SKM-1 (cell line): ENCODE data around the gene OSBPL2.
A peak's percentile ranks its signal among the peaks of the same experiment; 100 is the strongest.

Source experiments
- DNase-seq: peaks from one replicate; lab custom pipeline; 2025; ENCODE audit not compliant: unreplicated experiment; lab: John Stamatoyannopoulos, UW

The OSBPL2 gene

DNA sequence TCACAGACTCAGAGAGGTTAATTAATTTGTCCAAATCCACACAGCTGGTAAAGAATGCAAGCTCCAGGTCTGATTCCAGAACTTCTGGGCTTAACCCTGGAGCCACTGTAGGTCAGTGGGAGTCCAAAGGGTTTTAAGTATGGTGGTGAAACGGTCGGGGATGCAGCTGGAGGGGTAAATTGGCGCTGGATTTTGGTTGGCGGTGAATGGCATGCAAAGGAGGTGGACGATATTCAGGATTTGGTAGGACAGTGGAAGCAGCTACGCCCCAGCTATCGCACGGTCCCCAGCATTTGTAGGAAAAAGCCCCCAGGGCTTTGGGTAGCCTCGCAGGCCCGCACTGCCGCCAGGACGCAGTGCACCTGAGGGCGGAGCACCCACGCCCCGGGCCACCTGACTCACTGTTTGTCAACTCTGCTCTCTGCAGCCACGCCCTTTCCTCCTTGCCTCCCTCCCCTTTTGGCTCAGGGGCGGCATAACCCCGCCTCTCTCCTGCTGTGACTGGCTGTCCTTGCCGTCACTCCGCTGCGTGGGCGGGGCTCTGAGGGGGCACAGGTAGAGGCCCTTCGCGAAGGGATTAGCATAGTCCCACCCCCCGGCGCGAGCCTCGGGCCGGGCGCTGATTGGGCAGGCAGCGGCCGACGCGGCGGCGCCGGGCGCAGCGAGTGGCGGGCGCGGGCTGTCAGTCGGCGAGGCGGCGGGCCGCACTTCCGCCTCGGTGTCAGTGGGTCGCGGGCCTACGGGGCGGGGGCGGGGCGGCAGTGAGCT lies at the start of gene OSBPL2:
TSS of gene OSBPL2 (plus strand) at position 721 of the 768 bp plus-strand sequence. CDS start 17,664 bp downstream, outside the sequence.
- DNase-seq: peak; percentile 89

DNA sequence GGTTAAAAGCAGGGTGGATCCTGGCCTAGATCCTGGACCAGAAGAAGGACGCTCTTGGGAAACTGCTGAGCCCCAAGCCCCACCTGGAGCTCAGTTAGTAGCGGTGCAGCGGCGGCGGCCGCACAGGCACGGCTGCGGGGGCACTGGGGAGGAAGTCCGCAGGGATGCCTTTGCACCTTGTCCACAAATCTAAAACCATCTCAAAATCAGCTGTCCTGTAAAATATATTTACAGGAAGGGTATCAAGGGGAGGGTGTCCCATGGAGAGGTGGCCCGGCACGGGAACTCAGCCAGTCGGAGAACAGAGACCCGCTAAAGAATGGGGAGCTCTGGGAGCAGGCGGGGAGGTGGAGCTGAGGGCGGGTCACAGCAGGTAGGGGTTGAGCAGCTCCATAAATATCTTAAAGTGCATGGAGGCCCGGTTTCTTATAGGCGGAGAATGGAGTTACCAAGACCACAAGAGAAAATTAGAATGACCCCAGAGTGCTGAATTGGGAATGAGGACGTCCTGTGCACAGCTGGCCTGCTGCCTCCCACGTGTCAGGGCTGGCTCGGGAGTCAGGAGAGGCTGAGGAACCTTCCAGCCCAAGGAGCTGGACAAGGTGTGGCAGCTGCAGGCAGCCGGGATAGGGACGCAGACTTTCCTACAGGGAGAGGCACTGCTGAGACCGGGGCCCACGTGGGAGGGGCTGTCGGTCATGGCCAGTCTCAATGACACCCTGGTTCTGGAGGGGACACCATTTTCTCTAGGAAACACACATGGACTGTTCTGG lies 47.5 kb upstream of the OSBPL2 start:
- no peak for DNase-seq

GRCh38 chr20:62191781-62192559 lies 46.4 kb upstream of the OSBPL2 start:
- DNase-seq: no peak

DNA sequence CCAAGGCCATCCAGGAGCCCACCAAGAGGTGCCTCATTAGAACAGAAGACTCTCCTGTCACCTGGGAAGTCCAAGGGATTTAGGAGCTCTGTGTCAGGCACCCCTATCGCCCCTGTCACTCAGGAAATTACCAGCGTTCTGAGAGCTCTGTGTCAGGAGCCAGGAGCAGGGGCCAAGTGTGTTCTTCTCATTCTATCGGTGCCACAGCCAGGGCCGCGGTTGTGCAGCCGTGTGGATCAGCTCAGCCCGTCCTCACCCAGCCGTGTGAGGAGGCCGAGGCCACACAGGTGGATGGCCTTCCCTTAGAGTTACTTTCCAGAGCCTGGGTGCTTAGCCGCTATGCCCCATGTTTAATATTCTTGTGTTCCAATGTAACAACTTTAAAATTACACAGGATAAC lies 45.7 kb upstream of the OSBPL2 start:
- no peak for DNase-seq

- DNase-seq: no peak
These were observed 45.0 kb upstream of the OSBPL2 start for GRCh38 chr20:62193079-62194025.

DNA sequence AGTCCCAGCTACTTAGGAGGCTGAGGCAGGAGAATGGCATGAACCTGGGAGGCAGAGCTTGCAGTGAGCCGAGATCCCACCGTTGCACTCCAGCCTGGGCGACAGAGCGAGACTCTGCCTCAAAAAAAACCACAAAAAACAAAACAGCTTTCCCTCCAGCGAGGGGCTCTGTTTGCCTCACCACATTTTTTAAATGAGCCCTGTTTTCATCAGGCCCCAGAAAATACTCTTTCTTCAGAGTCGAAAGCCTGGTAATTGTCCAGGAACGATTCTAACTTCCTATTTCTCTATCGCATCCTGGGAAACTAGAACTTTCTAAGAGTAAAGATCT lies 43.3 kb upstream of the OSBPL2 start:
- DNase-seq: no peak

DNA sequence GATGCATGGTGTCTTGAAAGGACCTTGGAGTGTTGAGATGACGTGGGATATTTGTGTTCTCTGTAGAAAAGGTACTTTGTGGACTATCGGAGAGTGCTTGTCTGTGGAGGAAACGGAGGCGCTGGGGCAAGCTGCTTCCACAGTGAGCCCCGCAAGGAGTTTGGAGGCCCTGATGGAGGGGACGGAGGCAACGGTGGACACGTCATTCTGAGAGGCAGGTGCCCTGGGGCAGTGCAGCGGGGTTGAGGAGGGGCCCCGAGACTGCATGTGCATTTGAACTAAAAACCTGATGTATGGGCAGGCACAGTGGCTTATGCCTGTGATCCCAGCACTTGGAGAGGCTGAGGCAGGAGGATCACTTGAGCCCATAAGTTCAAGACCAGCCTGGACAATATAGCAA lies 42.6 kb upstream of the OSBPL2 start:
- no peak for DNase-seq

GRCh38 chr20:62196286-62196685 lies 42.0 kb upstream of the OSBPL2 start:
- no peak for DNase-seq

DNA sequence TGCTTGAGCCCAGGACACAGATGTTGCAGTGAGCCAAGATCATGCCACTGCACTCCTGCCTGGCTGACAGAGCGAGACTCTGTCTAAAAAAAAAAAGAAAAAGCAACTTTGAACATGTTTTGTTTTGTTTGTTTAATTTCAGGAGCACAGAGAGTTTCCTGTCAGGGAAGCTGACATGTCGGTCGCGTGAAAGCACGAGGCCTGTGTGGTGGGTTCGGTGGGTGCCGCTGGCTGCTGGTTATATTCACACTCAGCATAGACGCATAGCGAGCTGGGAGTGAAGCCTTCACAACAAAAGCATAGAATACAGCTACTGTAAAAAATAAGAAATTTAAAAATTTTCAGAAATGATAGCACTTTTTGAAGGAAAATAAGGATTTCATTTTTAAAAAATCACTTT lies 41.0 kb upstream of the OSBPL2 start:
- no peak for DNase-seq

GRCh38 chr20:62197801-62198200 lies 40.5 kb upstream of the OSBPL2 start:
- DNase-seq: no peak

DNA sequence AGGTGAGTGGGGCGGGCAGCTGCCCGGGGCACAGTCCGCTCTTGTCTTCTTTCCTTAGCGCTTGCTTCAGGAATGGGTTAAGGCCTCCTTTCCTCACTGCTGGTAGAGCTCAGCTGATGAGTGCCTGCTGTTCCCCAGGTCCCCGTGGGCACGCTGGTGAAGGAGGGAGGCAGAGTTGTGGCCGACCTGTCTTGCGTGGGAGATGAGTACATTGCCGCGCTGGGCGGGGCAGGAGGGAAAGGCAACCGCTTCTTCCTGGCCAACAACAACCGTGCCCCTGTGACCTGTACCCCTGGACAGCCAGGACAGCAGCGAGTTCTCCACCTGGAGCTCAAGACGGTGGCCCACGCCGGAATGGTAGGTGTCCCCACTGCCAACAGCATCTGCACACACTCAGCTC lies 39.8 kb upstream of the OSBPL2 start:
- DNase-seq: no peak

- DNase-seq: no peak
These were observed 39.4 kb upstream of the OSBPL2 start for GRCh38 chr20:62198931-62199330.

DNA sequence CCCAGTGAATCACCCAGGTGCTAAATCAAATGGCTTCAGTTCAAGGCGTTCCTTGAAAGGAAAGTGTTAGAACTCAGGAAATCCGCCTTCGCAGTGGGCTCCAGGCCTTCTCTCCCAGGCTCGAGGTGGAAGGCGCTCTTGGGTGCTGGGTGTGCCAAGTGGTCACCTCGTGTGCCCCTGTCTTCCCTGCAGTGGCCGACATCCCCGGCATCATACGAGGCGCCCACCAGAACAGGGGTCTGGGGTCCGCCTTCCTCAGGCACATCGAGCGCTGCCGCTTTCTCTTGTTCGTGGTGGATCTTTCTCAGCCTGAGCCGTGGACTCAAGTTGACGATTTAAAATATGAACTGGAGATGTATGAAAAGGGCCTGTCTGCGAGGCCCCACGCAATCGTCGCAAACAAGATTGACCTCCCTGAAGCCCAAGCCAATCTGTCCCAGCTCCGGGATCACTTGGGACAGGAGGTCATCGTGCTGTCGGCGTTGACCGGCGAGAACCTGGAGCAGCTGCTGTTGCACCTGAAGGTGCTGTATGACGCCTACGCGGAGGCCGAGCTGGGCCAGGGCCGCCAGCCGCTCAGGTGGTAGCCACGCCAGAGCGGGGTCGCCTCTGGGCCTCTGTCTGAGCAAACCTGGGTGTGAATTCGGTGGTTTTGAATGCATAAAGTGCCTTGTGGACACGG lies 37.7 kb upstream of the OSBPL2 start:
- no peak for DNase-seq

- no peak for DNase-seq
These were observed 36.9 kb upstream of the OSBPL2 start for GRCh38 chr20:62201173-62202082.

DNA sequence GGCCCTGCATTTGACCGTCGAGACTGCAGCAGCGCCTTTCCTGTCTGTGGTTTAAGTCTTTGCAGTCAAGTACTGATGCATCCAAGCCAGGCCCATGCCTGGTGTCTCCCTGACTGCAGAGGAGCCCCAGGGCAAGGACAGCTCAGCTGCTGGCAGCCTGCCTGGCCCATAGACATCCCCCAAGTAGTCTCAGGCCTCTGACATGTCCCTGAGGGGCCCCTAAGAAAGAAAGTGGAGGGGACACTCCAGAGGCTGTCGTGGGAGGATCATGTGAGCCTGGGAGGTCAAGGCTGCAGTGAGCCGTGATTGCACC lies 36.3 kb upstream of the OSBPL2 start:
- no peak for DNase-seq

DNA sequence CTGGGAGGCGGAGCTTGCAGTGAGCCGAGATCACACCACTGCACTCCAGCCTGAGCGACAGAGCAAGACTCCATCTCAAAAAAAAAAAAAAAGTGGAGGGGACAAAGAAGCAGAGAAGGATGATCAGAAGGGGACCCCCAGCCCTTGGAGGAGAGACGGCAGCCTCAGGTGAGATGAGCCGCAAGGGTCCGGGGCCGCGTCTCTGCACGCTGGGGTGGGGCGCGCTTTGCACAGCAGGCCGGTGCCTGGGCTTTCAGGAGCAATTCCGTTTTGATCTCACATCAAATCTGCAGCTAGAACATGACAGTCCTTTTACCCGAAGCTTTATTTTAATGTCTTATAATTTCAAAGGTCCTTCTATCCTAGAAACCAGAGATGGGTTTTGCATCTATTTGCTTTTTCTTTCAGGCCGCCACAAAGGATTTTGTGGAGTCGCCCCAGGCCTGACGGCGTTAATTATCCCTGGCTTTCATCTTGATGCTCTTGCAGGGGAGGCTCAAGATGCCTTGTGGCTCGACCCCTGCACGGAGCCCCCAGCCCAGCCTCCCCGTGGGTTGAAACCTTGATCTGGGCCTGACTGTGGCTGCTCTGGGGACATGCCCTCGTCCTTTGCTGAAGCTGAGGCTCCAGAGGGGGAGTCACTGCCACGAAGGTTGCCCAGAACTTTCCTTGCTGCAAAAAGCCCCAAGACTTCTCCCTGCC lies 35.5 kb upstream of the OSBPL2 start:
- DNase-seq: no peak

- DNase-seq: no peak
These were observed 34.8 kb upstream of the OSBPL2 start for GRCh38 chr20:62203378-62204030.
